Measurements from ENCODE around the gene WDFY3.

GRCh38 chr4:84689197-84689596, 277.3 kb downstream of the WDFY3 start:
- TF ChIP-seq CTCF (optimal IDR thresholded peaks at IDR 0.05 in 1 of 3, IDR thresholded peaks at IDR 0.05 in 1 of 3, conservative IDR thresholded peaks at IDR 0.05 in 1 of 3; ENCODE audit: extremely low read depth in 1 of 3, insufficient read depth in 2 of 3, low read length in 3 of 3) (no peak), EZH2 (IDR thresholded peaks at IDR 0.05; ENCODE audit: low read length) (no peak)
